HS-27A (cell line): ENCODE results near the gene SCRN2.
A peak's percentile ranks its signal among the peaks of the same experiment; 100 is the strongest.

Source experiments
- DNase-seq: peaks from one replicate; pipeline ENCODE4 v3.0.0-alpha.2; 2012; ENCODE audit warnings: low read depth, missing footprints

Gene SCRN2

DNA sequence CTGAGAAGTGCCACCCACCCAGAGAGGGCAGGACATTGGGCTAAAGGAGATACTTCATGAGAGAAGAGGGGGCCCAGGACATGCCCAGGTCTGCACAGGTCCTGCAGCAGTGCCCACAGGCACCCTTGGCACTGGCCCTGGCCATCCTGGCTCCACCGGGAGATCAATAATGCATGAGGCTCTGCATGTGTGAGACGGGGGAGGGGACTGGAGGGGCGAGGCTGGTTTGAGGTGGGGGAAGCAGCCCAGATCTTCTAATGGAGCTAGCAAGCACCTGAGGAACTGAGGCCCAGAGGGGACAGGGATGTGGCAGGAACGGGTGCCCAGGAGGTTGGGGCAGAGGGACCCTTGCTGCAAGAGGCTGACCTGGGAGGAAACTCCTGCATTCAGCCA is 20.0 kb downstream of the SCRN2 start:
- no peak for DNase-seq

DNA sequence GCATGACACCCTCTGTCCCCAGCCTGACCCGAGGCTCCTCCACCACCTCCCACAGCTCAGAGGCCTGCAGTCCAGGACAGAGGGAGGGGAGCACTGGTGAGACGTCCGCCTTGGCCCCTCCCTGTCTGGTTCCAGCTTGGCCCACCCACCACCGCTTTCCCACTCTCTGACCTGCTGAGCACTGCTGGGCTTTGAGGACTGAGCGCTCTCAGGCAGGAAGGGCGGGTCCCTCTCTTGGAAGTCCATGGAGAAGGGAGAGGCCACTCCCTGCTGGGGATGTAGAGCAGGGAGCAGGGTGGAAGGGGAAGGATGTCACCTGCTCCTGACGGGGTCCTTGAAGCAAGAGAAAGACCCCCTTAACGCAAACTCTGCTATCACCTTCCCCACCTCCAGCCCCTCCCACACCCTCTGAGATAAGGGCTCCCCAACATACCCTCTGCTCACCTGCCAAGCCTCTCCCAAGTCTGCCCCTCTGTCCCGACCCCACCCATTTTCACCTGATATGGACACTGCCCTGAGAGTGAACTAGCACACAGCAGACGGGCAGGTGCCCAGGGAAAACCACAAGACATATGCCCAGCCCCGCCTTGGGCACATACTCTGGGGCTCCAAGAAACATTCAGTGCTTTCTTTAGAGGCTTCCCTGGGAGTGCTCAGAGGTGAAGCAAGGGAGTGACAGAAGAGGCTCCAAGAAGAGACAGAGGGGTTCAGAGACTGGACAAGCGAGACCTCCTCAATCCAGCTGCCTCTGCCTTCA is 20.9 kb downstream of the SCRN2 start:
- no peak for DNase-seq

DNA sequence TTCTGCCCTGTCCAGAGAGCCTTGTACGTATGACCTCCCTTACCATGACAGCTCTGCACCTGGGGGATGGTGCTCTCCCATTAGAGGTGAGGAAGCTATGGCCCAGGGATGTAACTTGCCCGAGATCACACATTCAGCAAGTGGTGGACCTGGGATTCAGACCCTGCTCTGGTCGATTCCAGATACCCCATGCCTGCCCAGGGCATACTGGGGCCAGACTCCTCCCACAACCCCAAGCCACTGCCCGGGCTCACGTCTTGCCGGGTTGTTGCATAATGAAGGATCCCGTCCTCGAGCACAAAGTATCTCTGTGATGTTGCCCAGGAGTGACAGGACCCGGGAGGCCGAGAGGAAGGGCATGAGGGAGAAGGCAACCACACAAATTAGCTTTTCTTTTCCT is 21.6 kb downstream of the SCRN2 start:
- no peak for DNase-seq

DNA sequence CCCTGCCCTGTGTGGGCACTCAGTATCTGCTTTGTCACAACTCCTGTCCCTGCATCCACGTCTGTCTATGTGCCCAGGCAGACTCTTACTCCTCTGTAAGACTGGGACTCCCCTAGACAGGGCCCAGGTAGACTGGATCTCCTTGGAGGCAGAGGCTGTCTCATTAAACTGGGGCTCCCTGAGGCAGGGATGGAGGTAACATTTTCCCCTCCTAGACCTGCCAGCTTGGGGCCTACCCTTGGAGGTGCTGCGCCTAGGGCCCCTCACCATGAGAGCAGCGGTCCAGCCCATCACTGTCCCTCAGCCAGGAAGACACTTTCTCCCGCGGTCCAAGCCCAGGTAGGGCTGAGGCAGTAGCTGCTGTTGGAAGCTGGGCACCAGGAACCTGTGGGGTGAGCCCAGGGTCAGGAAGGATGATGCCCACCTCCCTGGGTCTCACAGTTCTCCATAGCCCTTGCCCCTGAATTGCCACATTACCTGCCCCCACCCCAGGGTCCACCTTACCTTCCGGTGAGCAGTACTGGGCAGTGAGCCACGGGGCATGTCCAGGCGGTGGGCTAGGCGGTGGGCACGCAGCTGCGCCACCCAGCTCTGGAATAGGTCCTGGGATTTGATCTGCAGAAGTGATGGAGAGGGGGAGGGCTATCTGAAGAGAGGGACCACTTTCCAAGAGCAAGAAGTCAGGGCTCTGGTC is 22.9 kb downstream of the SCRN2 start:
- DNase-seq = no peak

DNA sequence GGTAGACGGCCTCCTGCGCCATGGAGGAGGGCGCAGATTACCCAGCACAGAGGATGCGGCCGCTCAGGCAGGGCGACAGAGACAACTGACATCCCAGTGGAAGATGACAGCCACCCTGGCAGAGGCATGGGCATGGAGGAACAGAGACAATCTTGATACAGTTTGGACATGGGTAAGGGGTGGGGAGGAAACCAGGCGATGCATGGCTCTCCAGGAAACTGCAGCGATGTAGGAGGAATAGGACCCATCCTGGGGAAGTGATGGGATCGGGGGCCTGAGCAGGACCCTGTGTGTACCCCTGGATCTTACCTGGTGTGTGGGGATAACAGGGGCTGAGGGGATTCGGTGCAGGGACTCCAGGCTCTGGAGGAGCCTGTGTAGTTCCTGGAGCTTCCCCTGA is 24.1 kb downstream of the SCRN2 start:
- no peak for DNase-seq

DNA sequence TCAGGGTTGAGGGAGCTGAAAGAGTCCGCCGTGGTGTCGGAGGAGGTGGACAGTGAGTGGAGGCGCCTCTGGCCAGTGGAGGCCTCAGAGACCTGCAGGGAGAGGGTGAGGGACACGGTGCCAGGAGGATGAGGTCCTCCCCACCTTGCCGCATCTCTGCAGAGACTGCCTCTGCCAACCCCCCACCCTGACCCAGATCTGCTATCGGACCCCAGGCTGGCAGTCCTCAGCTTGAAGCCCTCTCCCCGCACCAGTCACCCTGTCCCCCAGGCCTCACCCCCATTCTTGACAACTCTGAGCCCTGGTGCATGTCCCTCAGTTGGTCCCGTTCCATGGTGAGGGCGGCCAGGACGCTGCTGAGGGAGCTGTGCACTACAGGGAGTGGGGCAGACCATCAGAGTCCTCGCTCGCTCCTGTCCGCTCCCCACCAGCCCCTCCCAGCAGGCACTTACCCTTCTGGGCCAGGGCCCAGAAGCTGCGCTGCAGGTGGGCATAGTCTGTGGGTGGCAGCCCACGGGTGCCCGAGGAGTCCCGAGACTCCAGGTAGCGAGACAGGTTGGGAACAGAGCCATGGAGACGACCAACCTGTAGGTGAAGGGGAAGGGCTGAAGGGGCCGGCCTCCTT is 24.9 kb downstream of the SCRN2 start:
- DNase-seq = no peak

DNA sequence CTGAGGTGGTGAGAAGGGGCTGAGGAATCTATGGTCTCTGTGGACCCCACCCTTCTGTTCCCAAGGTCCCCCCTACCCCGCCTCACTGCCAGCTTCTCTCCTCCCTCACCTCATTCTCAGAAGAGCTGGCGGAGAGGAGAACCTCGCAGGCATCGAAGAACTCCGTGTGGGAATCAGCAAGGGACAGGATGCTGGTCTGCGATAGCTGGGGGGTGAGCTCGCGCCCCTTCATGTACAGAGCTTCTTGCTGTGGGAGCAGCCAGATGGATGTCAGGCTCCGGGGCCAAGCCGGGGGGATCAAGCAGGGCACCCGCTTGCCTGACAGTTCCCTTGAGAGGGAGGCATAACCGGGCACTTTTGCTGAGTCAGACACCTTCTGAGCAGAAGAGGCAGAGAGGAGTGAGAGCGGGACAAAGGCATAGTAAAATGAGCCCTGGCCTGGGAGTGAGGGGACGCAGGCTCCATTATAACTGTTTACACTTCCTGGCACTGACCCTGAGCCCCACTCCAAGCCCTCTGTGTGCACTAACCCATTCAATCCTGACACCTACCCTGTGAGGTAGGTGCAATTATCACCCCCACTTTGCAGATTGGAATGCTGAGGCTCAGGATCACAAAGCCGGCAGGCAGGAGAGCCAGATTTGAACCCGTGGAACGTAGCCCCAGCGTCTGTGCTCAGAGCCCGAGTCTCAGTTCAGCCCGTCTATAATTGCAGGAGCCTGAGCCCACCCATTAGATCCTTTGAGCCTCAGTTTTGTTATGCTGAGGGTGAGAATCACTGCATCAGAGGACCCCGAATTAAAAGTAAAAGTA is 25.8 kb downstream of the SCRN2 start:
- no peak for DNase-seq

DNA sequence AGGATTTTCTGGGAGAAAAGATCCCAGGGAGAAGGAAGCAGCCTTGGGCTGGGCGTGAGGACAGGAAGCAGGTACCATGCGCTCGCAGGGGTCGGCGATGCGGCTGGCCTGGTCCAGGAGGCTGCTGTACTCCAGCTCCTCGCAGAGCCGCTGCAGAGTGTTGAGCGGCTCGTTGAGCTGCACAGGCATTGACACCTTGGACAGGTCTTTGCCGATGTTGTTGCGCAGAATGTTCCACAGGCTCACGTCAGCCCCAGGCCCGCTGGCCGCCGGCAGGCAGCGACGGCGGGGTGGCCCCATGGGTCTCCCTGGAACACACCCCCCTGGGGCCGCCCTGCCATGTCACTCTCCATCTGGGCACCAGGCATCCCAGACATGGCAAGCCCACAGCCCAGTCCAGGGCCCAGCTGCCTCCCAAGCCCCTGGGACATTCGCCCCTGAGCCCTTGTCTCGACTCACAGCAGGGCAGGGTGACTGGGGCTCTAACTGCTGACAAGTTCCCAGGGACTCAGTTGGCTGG is 27.5 kb downstream of the SCRN2 start:
- no peak for DNase-seq

DNA sequence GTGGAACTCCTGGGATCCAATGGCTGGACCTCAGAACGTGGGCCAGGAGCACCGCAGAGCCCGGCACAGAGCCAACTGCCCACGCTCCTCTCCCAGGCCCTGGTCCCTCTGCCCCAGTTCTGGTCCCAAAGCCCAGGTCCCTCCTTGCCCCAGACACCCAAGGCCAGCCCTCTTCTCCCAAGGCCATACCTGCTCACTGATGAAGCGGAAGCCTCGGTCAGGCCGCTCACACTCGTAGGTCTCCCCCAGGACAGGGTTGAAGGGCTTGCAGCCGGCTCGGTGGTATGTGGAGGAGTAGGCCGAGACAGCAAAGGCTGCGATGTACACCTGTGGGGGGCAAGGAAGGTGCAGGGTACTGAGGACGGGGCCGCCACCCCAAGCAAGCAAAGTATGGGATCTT is 28.0 kb downstream of the SCRN2 start:
- no peak for DNase-seq

DNA sequence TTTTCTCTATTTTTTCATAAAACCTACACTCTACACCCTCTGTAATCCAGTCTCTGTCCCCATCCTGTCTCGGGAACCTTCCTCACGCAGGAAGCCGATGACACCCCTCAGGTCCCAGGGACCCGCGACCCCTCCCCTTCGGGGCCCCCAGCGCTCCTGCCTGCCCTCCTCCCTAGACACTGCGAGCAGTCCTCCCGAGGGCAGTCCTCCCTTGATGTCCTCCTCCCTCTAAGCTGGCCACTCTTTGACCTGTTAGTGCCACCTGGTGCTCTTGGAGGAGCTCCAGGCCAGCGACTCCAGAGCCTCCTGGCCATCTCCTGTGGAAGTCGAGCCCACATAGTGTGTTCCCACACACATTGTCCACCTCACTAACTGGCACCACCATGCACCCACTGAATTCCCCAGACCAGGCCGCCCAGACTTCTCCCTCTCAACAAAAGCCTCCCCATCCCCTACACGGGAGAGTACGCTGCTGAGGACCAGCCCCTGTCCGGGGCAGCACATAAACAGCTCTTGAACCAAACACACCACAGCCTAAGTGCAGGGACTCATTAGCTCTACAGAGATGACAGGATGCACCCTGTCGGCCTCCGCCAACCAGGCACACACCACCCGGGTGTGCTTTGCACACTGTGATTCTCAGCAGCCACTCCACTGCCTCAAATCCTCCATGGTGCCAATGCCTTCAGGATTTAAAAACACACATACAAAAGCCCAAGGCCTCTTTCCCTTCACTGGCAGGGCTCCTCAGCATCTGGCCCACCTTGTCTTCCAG is 28.7 kb downstream of the SCRN2 start:
- no peak for DNase-seq

DNA sequence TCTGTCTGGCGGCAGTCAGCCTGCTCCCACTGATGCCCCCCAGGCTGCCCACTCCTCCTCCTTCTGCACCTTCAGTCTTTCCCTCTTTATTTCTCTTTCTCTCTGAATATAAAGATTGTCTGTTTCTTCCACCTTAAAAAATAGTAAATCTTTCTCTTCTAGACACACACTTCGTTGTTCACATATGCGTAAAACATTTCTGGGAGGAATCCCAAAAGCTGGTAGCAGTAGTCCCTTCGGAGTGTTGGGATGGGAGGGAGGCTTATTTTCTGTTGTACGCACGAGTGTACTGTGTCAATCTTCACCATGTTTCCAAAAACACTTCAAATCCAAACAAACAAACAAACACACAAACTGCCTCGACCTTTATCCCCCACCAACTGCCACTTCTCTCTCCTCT is 29.4 kb downstream of the SCRN2 start:
- DNase-seq = no peak

DNA sequence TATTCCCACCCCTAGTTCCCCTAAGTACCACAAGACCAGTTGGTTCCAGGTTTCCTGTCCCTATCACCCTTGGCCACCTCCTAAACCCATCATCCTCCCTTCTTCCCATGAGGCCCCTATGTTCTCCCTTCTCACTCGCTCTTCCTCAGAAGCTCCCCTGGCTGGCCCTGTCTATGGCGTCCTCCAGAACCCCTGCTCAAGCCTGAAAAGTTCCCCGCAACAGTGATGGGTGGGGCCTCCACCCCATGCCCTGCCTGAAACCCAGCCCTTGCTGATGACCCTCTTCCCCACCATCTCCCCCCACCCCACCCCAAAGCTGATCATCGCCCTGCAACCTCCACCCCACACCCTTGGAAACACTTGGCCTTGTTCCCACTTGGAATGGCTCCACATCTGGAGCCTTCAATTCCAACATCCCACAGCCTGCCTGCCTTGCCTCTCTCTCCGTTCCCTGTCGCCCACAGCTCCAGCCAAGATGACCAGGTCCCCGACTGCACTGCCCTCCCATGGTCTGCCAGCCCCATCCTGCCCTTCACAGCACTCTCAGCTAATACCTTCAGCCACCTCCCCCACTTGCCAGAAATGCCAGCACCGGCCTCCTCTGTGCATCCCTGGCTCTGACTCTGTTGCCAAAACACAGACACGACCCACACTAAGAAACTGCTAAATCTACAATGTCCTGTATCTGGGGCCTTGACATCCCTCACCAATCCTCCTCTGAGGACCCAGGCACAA is 30.0 kb downstream of the SCRN2 start:
- DNase-seq = no peak

DNA sequence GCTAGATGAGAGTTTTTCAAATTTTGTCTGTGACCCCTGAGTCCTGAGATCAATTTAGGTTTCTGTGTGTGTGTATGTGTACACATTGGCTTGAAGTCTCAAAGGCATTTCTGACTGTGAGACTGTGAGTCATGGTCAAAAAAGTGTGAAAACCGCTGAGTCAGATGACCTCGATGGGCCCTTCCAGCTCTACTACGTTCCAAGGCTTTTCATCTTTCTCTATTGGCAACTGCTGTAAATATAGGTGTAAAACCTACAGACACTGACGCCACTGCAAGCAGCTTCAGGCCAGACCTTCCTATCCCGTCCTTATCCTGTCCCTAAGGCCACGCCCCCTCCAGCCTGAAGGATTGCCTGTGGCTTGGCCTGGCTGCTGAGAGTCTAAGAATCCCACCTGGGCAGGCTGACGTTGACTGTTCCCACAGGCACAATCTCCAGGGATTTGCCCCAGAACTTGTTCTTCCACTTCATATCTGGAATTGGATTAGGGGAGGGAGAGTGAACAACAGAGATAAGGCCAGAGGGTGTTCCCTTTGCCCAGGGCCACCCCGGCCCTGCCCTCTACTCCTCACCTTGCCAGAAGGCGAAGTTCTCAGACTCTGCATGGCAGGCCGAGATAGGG is 30.8 kb downstream of the SCRN2 start:
- DNase-seq = peak; percentile 67

DNA sequence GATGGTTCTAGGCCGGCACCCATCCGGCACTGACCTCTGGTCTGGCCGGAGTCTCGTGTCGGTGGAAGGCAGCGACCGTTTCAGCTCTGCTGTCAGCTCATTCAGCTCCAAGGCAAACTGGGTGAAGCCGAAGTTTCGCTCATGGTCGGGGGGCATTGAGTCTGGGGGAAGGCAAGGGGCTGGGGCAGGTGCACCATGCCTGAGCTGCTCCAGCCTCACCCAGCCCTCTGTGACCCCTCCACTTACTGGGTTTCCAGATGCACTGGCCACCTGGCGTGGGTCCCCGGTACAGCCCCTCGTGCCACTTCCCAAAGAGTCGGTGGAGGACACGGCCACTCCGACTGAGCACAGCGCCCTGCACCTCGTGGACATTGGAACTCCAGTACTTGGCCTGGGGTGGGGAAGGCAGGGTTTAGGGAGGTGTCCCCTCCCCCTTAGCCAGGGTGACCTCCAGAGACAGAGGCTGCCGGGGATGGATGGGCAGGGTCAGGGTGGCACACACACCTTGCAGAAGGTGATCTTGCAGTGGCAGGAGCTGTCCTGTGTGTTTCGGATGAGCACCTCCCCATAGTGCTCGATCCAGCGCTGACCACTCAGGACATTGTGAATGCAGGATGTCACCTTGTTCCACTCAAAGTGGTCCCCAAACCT is 32.1 kb downstream of the SCRN2 start:
- DNase-seq = no peak

DNA sequence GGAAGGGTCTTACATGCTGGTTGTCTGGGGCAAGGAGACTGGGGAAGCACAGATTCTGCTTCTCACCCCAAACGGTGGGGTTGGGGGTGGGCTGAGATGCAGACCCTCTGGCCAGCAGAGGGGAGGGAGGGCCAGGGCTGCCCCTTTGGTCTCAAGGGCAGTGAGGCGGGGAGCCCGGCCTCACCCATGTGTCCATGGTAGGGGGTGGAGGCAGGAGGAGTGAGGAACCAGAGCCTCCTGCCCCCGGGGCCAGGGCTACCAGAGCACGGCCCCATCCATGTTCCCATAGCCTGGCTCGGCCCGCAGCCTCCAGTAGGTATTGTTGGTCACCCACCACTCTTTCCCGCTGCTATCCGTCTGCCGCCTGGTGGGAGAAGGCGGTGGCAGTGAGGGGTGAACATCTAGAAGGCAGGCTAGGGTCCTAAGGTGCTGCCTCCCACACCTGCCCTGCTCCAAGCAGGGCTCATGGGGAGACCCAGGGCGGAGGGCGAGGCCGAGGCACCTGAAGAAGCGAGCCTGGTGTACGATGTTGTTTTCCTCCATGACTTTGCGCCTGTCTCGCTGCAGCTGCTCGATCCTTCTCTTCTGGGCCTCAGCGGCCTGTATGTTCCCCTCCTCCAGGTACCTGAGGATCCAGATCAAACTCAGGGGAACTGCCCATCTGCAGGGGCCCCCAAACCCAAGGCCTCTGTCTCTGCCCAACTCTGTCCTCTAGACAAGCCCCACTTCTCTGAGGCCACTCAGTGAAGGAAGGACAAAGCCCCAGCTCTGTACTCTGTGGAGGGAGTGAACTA is 32.8 kb downstream of the SCRN2 start:
- DNase-seq = no peak

DNA sequence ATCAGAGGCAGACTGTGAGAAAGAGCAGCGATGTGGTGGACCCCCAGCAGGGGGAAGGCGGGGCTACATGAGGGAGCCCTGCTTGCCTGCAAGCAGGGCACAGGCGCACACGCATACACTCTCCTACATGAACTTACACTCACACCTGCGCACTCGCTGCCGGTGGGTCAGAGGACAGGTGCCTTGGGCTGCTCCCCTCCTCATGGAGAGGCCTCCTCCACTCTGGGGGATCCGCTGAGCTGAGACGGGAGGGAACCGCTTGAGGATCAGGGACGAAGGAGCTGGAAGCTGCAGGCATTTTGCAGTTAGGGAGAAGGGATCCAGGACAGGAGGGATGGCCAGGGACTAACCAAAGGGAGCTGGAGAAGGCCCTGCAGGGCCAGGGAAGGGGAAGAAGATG is 33.7 kb downstream of the SCRN2 start:
- DNase-seq = no peak

DNA sequence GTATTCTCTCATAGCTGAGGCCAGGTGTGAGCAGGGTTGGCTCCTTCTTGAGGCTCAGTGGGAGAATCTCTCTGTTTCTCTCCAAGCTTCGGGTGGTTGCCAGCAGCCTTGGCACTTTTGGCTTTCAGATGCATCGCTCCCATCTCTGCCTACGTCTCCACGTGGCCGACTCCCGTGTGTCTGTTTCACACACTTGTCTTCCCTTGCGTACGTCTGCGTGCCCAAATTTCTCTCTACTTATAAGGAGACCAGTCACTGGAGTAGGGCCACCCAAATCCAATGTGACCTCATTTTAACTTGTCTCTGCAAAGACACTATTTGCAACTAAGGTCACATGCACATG is 34.2 kb downstream of the SCRN2 start:
- DNase-seq = no peak

DNA sequence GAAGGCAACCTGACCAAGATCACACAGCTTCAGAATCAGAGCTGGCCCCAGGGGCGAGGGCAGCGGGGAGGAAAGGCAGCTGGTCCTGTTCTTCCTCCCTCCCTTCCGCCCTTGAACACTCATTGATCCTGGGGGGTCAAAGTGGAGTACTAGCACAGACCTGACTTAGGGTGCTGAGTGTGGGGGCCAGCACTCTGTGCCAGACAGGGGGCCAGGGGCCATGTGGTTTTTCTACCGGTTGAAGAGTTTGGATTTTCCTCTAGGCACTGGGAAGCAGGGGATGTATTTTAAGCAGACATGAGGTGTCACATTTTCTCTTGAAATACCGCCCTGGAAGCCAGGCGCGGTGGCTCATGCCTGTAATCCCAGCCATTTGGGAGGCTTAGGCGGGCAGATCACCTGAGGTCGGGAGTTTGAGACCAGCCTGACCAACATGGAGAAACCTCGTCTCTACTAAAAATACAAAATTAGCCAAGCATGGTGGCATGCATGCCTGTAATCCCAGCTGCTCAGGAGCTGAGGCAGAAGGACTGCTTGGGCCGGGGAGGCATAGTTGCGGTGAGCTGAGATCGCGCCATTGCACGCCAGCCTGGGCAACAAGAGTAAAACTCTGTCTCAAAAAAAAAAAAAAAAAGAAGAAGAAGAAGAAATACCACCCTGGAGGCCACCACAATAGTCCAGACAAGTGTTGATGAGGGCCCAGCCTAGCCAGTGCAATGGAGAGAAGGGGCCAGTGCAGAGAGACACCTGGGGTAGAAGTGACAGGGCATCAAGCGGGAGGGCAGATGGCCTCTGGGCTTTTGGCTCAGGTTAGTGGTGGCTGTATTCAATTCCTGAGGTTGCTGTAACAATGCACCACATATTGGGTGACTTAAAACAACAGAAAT is 34.8 kb downstream of the SCRN2 start:
- no peak for DNase-seq
